NK-92 (cell line): ENCODE data around the gene LCN6.
"Not testable (repeated sequence)": the region's sequence is repeated elsewhere in the genome, so short reads cannot be mapped to it uniquely, and the experiment has no call there.

Experiments used
- DNase-seq: peaks from one replicate; lab custom pipeline; 2025; ENCODE audit not compliant: unreplicated experiment; lab: John Stamatoyannopoulos, UW

LCN6 gene

DNA sequence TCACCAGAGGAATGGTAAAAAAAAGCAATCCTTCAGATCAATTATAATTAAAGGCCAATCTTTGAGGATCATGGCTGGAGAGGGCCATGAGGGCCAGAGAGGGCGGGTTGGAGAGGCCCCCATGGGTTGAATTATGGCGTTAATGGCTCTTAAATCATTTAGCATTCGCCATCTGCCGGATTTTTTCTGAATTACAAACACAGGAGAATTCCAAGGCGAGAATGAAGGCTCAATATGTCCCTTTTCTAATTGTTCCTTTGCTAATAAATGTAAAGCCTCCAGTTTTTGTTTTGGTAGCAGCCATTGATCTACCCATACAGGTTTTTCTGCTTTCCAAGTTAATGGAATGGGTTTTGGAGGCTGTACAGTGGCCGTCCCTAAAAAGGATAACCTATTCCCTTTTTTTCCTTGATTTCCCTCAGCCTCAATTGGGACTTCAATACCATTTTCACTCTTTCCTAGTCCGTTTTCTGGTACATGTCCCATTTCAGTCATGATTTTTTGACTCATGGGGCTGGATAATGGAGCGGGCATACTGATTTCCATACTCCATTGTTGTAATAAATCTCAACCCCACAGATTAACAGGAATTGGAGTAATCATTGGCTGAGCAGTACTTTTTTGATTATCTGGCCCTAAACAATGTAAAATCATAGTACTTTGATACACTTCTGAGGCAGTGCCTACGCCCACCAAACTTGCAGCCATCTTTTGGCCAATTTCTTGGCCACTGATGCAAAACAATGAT is 36.1 kb upstream of the LCN6 start:
- no peak for DNase-seq

DNA sequence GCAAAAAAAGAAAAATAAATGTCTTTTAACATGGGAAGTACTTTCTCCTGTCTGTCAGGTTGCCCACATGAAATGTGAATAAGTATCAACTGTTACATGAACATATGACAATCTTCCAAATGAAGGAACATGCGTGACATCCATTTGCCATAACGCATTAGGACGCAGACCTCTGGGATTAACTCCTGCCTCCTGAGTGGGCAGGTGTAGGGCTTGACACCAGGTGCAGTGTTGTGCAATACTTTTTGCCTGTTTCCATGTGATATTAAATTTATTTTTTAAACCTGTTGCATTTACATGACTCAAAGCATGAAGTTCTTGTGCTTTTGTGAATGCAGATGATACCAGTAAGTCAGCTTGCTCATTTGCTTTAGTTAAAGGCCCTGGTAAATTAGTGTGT is 34.1 kb upstream of the LCN6 start:
- no peak for DNase-seq

DNA sequence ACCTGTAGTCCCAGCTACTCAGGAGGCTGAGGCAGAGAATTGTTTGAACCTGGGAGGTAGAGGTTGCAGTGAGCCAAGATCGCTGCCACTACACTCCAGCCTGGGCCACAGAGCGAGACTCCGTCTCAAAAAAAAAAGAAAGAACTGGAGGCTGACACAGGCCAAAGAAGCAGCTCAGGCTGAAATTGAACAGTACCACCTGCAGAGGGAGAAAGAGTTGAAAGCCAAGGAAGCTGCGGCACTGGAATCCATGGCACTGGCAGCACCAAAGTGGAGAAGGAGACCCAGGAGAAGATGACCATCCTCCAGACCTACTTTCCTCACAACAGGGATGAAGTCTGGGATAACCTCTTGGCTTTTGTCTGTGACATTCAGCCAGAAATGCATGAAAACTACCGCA is 31.5 kb upstream of the LCN6 start:
- no peak for DNase-seq

DNA sequence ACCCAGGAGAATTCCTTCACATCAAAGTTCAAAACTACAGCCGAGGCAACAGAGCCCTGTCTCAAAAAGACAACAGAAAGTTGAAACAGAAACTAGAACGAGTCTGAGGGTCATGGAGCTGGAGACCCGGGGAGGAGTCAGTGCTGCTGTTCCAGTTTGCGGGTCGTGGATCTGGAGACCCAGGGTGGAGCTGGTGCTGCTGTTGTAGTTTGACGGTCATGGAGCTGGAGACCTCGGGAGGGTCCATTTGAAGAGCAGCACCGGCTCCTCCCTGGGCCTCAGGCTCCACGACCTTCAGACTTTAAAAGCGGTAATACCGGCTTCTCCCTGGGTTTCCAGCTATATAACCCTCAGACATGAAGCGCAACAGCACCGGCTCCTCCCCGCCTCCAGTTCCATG is 29.0 kb upstream of the LCN6 start:
- no peak for DNase-seq

- no peak for DNase-seq
Measured at GRCh38 chr9:136776947-136777346, 28.6 kb upstream of the LCN6 start.

DNA sequence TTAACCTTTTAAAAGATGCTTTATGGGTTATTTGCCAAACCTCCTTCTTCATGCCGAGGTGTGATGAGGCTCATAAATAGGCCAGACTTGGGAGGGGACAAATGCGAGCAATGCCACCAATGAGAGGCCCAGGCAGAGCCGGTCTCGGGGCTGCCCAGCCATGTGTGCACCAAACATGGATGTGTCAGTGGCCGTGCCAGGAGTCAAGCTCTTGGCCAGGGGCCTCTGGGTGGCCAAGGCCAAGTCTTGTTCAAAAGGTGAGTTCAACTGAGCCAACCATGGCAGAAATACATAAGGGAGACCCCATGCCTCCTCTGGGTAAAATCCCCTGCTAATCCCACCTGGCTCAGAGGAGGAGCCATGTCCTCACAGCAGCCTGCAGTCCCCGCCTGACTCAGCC is 26.9 kb upstream of the LCN6 start:
- no peak for DNase-seq

- no peak for DNase-seq
Measured at GRCh38 chr9:136774416-136775045, 26.2 kb upstream of the LCN6 start.

DNA sequence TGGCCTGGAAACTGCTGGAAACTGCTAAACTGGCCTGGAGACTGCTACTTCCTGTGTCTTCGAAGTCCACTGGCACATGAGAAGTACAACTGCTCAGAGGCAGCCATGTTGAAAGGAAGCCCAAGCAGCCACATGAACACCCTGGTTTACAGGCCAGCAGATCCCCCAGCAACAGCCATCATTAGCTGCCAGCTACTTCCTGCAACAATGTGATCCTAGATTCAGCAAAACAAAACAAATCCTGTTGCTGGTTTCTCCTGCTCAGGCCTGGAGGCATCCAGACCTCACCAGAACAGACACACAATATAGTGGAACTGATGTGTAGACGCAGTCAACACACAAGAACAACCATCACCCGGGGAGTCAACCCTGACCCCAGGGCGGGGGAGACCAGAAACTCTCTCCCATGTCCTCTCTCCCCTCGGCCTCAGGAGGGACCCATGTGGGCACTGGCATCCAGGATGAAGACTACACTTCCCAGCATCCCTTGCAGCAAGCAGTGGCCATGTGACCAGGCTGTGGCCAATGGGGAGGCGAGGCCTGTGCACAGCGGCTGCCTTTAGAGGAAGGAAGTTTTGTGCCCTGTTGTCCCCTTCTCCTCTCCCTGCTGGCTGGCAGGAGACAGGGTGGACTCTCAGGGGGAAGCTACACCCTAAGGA is 25.2 kb upstream of the LCN6 start:
- DNase-seq: no peak

DNA sequence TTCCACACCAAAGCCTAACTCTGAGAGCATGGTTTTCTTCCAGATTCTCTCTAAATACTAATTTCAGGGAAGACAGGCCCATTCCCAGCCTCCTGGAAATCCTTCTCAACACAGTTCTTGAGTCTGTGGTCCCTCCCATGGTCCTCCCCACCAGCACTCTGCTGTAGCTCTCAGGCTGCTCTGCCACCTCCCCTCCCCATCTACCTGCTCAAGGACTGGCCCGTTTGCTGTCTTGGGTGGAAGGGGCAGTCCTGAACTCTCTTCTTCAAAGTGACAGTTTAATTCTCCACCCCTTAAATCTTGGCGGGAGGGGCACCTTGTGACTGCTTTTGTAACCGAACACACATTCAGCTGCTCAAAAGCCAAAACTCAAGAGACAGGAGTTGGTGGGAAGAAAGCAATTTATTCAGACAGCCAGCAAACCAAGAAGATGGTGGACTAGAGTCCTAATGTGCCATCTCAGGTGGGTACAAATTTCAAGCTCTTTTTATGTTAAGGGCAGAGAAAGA is 23.6 kb upstream of the LCN6 start:
- no peak for DNase-seq

DNA sequence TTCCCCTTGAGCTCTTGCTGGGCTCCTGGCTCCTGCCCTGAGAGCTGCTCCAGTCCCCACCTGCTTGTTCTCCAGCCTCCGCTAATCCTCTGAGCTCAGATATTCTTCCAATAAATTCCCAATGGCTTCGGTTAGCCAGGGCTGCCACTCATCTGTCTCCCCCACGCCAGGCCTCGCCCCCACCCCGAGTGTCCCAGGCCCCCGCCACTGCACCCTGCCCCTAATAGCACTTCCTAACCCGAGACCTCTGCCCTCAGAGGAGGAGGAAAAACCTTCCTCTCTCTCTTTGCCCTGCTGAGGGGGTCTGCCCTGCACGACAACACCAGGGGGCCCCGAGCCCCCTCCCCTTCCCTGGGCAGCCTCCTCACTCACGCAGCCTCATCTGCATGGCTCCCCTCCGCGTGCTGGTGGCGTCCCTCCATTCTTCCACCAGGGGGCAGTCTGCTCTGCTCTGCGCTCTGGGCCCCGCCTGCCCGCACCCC is 21.4 kb upstream of the LCN6 start:
- DNase-seq: no peak

GRCh38 chr9:136766410-136767120 is 18.2 kb upstream of the LCN6 start:
- DNase-seq: not testable (repeated sequence)

GRCh38 chr9:136765745-136766409 is 17.6 kb upstream of the LCN6 start:
- DNase-seq: not testable (repeated sequence)

GRCh38 chr9:136765041-136765440 is 16.7 kb upstream of the LCN6 start:
- no peak for DNase-seq

- no peak for DNase-seq
Measured at GRCh38 chr9:136764301-136764891, 16.1 kb upstream of the LCN6 start, which contains the start of gene LCN15. LCN15 (minus strand) TSS chr9:136764518; CDS start chr9:136764488, 30 bp downstream.

GRCh38 chr9:136763649-136764035 is 15.3 kb upstream of the LCN6 start:
- DNase-seq: no peak

- no peak for DNase-seq
Measured at GRCh38 chr9:136762915-136763648, 14.8 kb upstream of the LCN6 start.

DNA sequence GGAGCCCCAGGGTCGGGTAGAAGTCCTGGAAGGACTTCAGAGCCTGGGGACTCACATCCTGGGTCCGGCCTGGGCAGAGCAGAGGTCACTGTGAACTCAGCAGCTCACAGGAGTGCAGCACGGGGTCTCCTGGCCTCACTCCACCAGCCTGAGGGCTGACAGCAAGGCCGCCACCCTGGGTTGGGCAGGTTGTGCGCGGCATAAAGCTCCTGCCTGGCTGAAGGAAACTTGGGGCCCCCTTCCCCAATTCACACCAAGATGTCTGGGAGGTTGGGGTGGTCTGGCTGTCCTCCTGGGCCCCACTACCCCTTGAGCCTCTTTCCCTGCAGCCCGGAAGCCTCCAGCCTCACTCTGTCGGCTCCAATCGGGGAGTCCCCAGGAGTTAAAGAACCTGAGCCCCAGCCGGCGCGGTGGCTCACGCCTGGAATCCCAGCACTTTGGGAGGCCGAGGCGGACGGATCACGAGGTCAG is 13.9 kb upstream of the LCN6 start:
- no peak for DNase-seq

DNA sequence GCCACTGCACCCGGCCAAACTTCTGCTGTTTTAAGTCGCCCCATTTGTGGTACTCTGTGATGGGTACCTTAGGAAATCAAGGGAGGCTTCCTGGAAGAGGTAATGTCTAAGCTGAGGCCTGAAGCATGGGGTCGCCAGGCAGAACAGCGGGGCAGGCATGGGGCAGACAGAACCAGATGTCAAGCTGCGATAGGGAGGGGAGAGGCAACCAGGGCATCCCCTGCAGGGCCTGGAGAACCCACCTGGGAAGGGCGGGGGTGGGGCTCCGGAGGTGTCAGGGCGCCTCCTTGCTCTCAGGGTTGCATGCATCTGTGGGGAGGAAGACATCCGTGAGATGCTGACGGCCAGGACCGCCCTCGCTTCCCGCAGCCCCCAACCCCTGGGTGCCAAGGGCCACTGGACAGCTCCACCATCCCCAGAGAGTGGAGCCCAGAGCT is 13.2 kb upstream of the LCN6 start:
- DNase-seq: no peak

GRCh38 chr9:136760834-136761544 is 12.7 kb upstream of the LCN6 start:
- DNase-seq: not testable (repeated sequence)
